CD4-positive, alpha-beta T cell treated with Interleukin-4 for 4 hours (primary cell): ENCODE measurements around the gene RPP25L.

Experiments used
- DNase-seq: peaks from one replicate; pipeline ENCODE4 v3.0.0-alpha.2; 2020

The RPP25L gene

DNA sequence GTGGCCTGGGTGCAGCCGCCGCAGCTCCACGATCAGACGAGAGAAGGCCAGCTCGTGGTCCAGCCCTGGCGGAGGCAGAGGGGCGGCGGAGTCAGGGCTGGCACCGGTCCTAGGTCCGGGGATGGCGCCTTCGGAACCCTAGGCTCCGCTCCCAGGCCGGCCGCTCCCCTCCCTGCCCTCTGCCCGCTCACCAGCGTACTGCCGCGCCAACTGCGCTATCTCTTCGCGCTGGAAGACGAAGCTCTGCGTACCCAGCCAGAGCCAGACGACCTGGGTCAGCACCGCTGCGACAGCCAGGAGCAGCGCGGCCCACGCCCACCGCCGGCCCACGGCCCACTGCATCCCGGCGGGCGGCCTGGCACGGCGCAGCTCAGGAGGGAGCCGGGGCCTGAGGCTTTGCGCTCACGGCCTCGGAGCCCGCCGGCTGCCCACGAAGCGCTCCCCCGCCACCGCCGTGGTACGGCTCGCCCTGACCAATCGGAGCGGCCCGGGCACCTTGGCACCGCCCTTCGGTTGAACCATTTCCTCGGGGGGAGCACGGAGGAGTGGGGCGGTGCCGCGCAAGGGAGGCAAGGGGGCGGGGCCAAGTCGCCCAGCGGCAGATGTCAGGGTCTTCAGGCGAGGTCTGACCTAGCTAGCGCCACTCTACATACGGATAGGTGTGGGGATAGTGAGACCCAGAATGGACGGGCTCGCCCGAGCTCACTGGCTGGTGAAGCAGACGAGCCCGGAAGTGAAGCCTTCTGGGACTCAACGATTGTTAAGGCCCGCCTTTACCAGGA, 25.6 kb upstream of the RPP25L start, which contains the start of gene SIGMAR1:
Gene SIGMAR1, minus strand, starts transcription at position 432 of the 782 bp plus-strand sequence. Its CDS starts 90 bp downstream, at position 342.
- peak; percentile 94 for DNase-seq

DNA sequence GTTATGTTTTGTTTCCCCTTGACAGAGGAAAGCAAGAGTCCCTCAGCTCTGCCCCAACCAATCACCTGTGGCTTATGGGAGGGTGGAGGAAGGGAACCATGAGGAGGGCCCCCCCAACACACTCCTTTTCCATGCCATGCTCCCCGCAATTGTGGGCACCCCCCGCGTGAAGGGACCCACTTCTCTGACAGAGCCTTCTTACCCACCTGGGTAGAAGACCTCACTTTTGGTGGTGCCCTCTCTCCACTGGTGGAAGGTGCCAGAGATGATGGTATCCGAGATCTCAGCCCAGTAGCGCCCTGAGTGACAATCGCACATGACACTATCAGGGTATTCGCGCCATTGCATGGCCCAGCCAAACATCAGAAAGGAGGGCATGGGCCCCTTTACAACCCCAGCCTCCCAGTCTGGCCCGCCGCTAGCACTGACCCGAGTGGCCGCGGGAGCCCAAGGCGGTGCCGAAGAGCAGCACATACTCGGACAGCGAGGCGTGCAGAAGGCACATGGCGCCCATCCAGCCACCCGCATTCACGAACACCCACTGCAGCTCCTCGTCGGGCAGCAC, 25.0 kb upstream of the RPP25L start:
- no peak for DNase-seq

DNA sequence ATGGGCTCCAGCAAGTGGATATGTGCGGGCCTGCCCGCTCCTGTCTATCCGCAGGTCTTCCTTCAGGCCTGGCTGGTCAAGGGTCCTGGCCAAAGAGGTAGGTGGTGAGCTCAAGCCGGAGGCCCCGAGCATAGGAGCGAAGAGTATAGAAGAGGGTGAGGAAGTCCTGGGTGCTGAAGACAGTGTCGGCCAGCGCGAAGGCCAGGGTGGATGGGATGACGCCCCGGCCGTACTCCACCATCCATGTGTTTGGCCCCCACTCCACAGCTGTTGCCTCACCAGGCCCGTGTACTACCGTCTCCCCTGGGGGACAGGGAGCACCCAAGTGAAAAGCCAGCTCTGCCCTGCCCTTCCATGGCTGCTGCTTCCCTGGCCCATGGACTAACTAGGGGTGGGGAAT, 23.7 kb upstream of the RPP25L start:
- no peak for DNase-seq

DNA sequence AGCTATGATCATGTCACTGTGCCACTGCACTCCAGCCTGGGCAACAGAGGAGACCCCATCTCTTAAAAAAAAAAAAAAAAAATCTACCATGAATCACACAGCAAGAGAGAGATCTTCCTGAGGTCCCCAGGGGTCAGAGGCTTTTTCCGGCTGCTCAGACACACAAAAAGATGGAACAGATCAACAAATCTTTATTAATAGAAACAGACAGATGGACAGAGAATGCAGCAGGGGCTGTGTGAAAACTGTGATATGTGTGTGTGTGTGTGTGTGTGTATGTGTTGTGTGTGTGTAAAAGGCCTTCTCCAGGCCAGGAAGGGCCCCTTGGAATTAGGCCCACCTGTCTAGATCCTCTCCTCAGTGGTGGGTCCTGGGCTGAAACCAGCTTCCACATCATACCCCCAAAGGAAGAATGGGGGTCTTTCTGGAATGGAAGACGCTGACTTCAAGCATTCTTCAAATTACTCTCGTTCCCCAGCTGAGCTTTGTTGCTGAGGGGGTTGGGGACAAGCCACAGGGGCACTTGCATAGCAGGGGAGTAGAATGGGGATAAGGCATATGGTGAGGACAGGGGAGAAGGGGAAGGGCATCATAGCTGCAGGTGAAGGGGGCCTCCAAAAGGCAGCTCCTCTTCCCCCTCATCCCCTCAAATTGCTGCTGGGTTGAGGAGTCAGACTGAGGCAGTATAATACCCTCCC, 22.8 kb upstream of the RPP25L start:
- DNase-seq, result no peak

DNA sequence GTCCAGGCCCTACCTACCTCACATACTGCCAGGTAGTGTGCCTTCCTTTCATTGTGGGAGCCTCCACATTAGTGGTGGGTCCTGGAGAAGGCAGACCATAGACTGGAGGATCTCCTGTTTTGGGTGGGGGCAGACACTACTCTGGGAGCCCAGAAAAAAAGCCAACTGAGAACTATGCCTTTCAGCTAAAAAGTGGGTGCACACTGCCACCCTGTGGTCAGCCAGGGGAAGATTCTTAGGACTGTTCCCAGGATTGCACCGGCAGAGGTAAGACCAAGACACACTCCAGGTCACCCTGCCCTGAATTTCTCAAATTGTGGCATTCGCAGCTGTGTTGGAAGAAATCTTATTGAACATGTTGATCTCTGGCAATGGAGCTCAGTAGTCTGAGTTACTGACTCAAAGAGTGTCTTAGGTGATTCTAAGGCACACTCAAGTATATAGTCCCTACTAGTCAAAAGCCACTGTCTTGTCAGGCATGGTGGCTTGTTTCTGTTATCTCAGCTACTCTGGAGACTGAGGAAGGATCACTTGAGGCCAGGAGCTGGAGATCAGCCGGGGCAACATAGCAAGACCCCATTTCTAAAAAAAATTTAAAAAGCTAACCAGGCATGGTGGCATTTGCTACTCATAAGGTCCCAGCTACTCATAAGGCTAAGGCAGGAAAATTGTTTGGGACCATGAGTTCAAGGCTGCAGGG, 22.1 kb upstream of the RPP25L start:
- peak; percentile 77 for DNase-seq

DNA sequence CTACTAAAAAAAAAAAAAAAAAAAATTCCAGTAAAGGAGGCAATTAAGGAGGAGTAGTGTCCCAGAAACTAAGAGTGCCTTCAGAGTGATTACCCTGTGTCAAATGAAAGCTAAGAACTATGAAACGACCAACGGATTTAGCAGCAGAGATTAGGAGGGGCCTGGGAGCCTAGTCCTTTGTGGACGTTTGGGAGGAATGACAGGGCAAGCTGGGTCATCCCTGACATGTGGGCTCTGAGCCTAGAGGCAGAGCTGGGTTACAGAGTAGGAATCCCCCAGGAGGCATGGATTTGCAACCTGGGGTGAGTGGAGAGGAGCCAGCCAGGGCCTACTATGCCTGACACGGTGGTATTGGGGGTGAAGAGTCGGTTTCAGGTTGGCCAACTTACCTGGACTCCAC, 21.3 kb upstream of the RPP25L start:
- DNase-seq, result no peak

DNA sequence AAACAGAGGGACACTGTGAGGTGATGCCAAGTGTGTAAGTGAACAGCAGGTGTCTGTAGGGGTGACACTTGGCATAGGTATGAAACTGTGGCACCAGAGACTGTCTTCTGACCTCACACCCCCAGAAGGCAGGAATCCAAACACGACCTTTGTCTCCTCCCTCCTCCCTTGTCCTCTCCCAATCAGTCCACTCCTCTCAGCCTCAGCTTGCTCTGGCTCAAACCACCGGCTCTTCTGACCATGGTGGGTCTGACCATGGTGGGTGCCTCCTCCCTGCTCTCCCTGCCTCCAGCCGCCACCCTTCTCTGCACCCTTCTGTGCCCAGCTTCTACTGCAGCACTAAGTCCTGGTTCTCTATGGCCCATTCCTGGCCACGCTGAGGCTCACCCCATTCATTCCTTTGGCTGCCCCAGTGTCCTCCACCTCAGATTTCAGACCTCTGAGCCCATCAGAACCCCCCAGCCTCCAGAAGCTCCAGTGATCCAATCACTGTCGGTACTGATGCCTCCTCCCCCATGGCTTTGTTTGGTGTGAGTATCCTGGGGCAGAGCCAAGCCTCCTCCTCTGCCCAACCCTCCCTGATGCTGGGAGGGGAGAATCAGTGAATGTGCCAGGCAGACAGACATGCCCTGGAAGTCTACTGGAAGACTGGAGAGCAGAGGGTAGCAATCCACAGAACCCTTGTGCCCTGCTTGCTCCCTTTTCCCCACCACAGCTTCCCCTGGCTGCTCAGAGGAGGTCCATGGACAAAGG, 18.7 kb upstream of the RPP25L start:
- DNase-seq, result no peak

DNA sequence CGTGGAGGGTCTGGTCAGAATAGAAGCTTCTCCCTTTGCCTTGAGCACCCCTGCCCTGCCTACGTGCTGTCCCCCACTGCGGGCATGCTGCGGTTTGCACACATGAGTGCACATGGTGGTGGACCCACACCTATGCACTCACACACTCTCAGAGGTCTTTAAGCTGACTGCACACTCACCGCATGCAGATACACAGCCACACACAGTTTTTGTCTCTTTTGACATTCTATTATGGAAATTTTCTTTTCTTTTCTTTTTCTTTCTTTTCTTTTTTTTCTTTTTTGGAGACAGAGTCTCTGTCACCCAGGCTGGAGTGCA, 17.6 kb upstream of the RPP25L start:
- no peak for DNase-seq

DNA sequence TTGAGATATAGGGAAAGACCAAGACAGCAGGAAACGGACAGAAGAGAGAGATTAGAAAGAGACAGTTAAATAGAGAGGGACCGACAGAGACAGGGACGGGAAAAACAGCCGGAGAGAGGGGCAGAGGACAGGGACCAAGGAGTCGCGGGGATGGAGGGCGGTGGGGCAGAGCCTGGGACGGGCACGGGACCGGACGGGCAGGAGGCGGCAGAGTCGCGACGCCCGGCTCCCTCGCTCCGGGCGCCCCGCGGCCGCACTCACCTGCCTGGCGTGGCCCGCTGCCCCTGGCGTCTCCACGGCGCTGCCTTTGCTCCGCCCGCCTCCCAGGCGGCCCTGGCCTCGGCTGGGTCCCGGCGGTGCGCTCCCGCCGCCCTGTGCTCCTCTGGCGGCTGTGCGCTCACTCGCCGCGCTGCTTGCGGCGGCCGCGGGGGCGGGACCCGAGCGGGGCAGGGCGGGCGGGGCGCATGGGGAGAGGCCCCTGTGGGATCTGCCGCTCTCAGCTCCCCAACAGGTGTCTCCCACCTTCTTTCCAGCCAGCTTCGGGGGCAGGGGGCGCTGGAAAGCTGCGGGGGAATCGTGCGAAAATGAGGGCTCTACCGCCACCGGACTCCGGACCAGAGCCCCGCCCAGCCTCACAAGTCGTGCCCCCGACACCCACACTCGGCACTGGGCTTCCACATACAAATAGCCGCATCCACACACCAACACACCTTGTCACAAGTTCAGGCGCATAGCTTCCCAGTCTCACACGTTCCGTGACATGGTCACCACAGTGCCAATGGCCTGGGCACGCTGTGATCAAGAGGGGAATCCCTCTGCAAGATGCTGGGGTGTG, 17.0 kb upstream of the RPP25L start, which contains the start of gene ARID3C:
Gene ARID3C, minus strand, starts transcription at position 411 of the 835 bp plus-strand sequence. CDS start 1,052 bp downstream, outside the sequence.
- peak; percentile 14 for DNase-seq

DNA sequence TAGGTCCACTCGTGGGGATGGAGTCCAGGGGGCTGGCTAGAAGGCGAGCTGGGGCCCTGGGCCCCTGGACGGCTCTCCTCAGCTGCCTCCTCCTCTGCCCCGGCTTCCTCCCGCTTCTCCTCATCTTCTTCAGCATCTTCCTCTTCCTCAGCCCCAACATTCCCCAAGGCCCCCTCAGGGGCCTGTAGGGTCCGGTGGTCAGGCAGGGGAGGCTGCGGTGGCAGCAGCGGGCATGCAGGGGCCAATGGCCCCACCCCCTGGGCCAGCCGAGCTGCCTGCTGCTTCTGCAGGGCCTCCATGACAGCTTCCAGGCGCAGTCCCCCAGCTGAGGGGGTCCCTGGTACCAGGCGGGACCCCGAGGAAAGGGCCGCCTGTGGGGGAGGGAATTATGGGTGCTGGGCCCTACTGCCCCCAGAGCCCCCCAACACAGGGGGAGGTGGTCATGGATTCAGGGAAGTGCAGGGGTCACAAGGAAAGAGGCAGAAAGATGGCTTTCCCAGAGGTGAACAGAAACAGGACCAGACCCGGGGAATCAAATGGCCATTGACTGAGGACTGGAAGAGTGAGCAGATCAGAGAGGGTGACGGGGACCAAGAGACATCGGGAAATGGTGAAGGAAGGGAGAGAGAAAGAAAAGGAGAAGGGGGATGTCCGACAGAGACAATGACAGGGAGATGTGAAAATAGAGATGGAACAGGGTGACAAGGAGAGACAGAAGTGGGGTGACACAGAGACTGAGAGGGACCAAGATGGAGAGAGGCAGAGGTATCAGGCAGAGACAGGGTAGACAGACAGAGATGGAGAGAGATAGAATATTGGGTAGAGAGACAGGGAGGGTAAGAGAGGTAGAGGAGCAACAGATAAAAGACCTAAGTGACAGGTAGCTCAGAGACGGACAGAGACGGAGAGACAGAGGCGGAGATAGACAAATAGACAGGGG, 16.1 kb upstream of the RPP25L start:
- no peak for DNase-seq

DNA sequence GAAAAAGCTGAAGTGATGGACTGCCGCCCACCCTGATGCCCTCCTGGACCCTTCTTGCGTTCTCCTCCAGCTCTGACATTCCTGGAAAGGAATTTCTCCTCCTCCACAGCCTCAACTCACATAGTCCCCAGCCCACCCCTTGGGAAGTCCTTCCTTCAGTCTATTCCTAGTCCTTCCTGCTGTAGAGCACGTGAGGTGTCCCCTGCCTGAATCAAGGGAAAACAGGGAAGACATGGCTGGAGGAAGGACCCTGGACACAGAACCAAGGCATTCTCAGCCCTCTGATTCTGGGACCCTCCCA, 13.2 kb upstream of the RPP25L start:
- DNase-seq, result no peak

DNA sequence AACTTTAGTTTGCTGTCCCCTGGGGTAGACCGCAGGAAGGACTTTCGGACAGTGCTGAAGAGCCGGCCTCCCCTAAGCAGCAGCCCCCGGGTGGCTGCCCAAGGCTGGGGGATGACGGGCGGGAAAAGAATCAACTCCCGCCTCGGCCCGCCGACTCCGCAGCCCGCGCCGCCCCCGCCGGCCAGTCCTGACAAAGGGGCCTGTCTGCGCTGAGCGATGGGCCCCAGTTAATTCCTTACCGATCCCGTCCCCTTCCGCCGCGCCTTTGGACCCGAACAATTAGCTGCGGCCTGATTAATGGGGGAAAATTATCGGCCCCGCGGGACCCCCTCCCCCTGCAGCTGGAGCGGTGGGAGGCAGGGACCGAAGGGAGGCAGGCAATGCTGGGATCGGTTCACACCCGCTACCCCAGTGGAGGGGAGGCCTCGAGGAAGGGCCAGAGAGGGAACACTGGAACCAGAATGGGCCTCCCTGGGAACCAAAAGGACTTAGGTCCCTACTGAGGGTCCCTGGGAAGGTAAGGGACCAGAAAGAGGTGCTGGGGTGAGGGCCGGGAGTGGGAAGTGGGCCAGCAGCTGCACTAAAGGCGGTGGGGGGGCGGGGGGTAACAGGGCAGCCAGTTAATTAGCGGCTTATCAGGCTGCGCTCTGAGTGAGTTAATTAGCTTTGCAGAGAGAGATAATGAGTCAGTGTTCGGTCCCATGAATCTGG, 12.7 kb upstream of the RPP25L start:
- DNase-seq, result no peak

DNA sequence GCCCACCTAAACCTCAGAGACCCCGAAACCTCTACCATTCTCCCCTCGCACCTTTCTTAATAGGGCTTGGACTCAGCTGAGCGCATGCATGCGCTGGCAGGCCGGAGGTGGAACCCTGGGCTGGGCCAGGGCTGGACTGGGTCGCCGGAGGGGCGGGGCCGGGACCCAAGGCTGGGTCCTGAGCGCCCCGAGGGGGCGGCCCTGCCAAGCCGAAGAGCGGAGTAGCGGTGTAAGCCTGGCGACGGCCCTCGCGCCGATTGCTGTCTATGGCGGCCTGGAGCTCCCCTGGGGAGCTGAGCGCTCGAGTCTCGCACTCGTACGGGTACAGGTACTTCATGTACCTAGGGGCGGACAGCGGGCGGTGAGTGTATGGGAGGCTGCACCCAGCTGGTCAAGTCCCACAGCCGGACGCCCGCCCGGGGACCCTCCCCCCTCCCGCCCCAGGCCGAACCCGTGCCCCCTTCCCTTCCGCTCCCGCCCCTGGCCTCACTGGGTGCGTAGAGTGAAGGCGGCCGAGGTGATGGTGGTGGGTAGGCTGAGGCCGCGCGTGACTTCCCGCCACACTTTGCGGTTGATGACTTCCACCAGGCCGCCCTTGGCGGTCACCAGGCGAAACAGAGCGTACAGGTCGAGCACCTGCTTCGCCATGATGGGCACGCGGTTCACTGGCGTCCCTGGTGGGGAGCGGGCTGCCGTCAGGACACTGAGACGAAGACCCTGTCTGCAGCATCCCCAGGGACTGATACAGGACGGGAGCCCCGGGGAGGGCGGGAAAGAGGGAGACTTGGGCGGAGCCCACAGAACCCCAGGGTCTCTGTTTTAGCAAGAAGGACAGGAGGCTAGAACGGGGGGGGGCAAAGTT, 11.7 kb upstream of the RPP25L start:
- no peak for DNase-seq

DNA sequence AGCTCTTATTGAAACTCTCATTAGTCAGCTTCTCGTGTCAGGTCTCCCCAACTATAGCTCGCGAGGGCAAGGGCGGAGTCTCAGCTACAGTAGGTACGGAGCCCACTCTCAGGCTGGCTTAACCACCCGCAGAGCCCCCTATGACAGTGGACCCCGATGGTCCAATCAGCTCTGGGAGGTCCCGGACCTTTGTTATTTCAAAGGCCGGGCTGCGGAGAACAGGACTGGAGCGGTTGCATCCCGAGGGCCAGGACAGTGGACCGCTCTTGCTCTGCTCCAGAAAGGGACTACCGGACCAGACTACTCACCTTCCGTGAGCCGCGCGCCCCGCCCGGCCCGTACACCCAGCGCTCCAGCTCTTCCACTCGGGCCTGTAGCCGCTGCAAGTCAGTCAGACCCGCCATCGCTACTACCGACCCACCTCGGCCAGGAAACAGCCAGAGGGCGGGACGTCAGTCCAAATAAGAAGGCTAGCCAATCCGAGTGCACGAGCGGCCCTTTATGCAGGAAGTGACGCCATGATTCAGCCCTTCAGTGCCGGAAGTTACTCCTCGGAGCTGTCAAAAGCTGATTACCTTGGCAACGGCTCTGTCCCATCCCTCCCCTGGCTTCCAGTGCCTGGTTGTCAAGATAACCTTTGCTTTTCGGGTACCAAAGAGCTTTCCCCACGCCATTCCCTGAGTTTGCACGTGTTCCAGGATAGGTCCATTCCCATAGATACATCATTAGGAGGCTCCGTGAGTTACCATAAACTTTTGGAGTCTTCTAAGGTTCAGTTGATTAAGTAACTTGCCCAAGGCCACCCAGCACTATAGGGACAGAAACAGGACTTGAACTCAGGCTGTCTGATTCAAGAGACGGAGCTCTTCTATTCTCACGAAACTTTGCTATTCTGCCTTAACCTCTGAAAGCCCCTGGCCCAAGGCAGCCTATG, 8.4 kb upstream of the RPP25L start, which contains the start of gene DCTN3:
Gene DCTN3, minus strand, starts transcription at position 435 of the 934 bp plus-strand sequence. Its CDS starts 31 bp downstream, at position 404.
- DNase-seq, result peak; percentile 95

DNA sequence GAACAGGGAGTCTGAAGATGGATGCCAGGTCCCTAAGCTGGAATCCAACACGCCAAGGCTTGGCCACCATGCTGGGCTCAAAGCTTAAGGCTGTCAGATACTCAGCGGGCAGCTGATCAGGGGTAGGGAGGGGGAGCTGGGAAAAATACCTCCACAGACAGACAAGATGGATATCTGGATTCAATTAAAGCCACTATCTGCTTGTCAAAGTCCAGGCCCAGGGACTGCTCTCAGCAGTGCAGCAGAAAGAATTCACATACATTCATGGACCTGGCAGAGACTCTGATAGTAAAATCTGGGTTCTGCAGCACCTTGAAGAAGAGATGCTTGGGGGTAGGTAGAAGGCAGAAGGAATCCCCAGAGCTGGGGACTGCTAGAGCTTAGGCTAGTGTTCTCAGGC, 3.2 kb upstream of the RPP25L start:
- DNase-seq, result no peak

DNA sequence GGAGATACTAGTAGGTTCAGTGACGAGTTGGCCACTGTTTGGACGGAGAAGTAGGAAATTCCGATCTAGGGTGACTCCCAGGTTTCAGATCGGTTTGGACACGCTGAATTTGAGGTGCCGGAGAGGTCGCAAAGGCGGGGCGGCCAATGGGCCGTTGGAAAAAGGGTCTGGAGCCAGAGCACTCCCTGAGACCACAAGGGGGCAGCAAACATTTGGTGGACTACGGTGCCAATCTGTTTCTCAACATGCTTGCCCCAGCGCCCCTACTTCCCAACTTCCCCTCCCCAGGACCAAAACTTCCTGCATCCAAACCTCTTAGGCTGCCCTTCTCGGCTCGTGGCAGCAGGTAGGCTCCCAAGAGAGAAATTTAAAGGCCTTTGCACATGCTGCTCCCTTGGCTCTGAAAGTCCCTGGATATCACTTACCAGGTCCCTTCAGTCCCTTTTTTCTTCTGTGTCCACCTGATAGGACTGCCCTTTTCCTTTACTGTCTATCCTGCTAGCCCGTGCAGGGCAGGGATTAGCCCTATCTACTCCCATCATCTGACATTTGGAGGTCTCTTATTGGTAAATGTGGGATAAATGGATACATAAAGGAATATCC, 992 bp upstream of the RPP25L start:
- DNase-seq, result peak; percentile 66

DNA sequence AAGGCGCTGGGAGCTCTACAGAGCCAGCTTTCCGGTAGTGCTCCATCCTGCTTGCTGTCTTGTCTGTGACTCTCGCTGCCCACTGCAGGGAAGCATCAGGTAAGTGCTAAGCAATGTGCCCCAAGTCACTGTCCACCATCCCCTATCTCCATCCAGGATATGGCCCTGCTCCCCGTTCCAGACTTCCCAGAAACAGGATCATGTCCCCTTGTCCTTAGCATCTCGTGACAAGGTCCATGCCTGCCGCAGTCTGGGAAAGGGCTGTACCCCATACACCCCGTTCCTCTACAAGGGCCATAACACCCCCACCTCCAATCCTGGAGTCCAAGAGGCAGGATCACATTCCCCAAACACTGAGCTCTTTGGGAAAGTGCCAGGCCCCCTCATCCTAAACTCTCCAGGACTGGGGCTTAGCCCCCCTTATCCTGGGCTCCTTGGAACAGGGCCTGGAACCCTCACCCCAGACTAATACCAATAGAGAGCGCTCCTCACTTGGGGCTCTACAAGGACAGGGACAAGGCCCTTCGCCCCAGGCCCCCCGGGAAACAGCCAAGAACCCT, 566 bp downstream of the RPP25L start:
- no peak for DNase-seq
